Measurements from ENCODE around the gene PLXNA2.

The PLXNA2 gene

DNA sequence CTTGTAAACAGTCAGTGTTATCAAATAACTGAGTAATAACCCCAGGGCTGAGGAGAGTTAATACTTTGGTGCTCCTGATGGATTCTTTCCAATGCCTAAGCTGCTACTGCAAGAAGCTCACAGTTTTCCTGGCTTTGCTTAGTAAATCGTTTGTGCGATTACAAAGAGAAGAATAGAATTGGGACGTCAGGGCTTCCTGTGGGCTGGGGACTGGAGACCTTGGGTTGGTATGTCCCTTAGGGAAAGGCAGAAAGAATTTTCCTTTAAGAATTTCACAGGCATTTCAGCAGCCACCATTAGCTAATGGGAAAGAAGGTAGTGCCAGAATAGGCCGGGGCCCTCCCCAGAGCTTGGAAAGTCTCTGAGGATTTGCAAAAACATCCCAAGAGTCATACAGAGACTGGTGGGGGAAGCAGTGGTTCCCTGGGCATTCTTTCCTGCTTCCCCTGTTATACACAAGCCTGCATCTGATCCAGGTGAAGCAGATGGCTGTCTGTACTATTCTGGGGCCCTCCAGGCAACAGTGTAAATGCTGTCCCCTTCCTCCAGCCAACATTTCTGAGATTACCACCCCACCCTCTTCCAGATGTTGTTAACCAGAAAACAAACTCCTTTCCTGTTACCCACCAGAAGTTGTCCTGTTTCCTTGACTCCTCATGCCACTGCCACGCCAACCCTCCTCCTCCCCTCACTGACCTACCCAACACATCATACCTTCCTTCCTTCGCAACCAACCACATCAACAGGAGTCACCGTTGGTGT is 40.2 kb downstream of the PLXNA2 start:
- no peak for DNase-seq

DNA sequence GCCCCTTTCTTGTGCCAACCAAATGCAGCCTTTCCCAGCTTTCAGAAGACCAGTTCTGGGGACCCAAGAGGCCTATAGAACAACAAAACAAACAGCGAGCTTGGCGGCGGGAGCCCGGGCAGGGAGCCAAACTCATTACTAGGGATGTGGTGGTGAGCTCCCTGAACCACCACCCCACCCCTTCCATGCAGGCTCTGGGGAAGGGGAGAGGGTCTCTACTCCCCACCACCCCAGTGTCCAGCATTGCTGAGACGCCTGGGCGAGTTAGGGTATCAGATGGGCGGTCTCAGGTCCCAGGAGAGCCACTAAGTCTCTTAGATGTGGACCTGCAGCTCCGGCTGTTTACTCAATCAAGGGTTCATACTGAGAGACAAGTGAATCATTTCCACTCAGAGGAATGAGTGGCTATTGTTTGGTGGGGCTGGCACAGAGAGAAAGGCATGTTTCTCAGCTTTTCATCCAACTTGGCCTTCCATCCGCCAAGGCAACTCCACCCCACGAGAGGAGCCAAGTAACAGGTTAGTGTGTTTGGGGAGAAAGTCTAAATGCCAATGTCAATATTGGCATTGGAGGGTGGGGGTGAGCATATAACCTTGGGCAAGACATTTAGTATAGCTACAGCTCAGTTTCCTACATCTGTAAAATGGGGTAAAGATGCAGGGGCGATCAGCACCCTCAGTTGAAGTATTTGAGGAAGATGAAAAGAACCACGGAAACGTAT is 40.9 kb downstream of the PLXNA2 start:
- no peak for DNase-seq

DNA sequence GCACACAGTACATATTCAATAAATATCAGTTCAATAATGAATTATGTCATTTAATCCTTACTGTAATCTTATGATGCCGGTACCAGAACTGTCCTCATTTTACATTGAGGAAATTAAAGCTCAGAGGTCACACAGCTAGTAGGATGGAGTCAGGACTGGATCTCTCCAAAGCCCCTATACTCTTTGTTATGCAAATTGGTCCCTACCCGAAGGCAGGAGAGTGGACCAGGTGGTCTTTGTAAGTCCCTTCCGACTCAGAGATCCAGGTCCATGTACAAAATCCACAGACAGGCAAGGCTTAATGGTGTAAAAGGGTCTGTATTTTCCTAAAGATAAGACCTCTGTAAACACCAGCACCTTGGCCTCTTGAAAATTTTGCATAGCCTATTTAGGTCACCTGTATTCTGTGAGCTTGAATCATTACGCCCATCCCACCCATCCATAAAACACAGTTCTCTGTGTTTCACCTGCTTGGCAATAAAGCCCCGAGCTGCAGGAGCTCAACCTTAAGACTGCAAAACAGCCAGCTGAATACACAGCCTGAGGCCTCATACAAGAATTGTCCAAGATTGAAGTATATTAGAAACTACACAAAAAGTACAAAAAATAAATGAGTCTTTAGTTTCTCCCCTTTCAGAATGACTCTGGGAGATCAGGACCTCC is 41.7 kb downstream of the PLXNA2 start:
- DNase-seq: no peak

DNA sequence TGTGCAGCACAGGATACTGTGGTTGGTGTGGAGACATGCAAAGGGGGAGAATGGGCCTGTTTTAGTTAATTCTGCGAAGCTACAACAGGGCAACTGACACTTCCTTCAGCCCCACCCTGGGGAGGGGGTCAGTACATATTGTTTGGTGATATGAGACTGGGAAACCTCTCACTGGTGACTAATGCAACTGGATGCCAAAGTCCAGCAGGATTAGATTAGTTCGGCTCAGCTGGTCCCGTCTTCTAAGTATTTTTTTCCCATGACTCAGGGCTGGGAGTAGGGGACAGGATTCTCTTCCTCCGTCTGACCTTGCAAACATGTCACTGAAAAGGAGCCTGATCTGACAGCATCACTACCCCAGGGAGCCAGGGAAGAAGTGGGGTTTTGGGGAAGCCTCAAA is 43.0 kb downstream of the PLXNA2 start:
- peak; percentile 78 for DNase-seq

DNA sequence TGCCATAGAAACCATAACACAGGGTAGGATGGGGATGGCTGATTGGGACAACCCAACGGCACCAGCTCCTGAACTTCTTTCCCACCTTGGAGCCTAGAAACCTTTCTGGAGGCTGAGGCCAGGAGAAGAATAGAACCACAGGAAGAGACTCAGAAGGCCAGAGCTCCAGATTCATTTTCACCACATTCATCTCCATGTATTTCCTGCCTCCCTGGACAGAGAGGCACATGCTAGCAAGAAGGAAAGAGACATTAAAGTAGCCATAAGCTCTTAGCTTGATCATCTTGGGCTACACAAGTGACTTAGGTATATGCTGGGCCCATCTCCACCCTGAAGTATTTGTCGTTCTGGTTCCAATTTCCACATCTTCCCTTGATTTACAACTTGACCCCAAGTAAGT is 44.1 kb downstream of the PLXNA2 start:
- no peak for DNase-seq

DNA sequence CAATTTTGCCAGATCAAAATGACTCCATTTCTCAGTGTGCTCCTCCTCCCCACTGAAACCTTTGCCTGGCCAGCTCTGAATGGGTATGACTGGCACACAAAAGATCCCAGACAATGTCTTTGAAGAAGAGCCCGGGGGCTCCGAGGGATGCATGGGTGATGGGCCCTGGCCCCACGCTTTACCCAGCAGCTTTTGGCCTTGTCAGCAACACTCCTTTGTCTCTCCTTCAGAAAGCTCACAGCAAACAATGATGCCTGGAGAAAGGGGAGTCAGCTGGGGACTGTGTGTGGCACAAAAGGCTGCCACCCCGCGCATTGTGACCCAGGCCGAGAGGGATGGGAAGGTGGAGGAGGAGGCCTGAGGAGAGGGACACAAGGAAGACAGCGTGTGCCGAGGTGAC is 45.9 kb downstream of the PLXNA2 start:
- DNase-seq: no peak

DNA sequence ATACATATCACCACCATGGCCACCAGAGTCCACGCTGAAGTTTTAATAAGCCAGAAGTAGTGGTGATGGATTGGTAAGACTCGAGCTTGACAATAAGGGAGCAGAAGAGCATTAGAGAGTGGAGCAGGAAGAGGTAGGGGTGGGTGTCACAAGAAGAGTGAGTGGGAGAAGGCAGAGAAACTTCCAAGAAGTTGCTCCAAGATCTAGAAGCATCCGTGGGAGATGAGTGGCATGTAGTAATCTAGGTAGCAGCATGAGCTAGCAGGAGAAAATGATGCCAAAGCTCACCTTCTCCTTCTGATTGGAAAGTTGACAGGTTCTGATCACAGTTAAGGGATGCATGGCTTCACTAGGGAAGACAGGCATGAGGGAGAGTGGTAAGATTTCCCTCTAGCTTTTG is 49.2 kb downstream of the PLXNA2 start:
- no peak for DNase-seq

DNA sequence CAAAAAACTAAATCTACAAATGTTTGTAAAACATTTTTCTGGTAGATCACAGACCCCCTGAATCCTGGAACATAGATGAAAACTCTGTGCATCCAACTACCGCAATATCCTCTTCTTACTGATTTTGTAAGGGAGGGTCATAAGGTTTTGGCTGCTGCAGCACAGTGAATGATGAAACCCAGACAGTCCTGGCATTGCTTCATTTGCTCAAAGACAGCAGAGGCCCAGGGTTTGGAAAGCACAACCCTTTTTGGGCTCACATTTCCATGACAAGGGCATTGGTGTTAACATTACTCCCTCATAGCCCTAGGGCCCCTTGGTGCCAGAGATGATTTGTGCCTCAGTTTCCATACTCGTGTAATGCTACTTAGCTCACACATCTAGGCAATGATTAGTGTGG is 51.2 kb downstream of the PLXNA2 start:
- no peak for DNase-seq

DNA sequence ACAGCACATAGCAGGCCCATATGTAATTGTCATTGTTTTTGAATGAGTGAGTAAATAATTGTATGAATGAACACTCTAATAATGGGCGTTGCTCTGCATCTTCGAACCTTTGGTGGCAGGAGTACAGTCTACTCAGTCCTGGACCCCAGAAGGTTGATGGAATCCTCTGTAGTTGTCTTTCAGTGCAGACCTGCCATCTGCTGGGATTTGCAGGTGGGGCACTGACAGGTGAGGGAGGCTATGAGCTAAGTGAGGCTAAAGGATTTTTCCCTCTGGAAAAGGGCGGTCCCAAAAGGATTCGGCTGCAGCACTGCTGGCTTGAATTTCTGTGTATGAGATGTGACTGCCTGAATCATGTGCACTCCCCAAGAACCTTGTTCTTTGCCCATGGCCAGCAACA is 53.4 kb downstream of the PLXNA2 start:
- DNase-seq: no peak

DNA sequence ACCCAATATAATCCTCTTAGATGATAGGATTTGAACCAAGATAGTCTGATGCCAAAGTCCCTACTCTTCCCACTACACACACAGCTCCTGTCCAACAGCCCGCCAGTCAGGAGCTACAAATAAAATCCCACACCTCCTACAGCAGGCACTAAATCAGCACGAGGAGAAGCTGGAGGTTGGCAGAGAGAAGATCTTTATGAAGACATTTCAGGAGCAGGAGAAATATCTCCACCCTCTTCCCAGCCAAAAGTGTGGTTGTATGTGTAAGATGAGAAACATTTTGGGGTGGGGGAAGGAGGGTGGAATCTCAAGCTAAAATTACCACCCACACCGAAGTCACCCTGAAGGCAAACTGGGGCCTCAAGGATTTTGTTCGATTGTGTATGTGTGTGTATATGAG is 54.5 kb downstream of the PLXNA2 start:
- DNase-seq: no peak

DNA sequence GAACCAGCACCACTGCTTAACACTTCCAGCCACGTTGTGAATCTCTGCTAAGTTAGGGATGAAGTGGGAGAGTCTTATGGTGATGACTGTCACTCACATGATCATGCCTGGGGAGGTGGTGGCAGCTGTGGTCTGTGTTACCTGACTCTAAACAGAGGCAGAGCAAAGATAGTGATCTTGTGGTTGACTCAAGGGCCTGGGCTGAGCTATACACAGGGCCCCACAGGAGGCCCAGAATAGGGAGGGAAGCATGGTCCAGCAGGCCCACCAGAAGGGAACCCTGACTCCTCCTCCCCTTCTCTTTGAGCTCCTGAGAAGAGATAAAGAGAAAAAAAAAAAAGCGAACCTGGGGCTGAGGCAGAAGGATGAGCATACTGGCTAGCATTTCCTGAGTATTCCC is 55.0 kb downstream of the PLXNA2 start:
- no peak for DNase-seq

DNA sequence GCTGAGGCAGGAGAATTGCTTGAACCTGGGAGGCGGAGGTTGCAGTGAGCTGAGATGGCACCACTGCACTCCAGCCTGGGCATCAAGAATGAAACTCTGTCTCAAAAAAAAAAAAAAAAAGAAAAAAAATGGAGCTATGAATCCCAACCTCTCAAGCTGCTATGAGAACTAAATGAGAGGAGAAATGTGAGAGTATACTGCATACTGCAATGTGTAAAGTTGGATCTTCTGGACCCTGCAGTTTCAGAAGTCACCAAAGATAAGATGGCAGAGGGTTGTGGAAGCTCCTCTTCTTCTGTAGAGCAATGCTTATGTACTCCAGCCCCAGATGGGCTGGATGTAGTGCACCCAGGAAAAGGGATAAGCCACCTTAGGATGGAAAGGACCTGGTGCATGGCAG is 55.6 kb downstream of the PLXNA2 start:
- no peak for DNase-seq

DNA sequence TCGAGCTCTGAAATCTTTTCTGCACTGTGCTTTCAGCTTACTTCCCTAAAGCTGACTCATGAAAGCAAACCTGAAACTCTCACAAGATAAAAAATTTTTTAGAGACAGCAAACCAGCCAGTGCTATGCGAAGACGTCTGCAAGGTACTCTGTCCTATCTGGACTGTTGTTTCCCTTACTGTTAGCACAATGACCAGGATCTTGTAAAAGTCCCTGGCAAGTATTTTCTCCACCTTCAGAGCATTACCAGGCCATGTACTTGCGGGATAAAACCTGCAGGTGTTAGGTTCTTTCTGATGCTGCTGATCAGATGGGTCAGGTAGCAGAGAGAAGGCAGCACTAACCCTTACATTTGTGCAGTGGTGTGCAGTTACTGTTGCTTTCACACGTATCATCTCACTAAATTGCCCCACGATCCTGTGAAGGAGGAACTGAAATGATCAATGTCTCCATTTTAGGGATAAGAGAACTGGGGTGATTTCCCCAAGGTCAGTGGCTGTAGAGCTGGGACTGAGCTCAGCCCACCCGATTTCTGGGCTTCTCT is 56.6 kb downstream of the PLXNA2 start:
- no peak for DNase-seq

DNA sequence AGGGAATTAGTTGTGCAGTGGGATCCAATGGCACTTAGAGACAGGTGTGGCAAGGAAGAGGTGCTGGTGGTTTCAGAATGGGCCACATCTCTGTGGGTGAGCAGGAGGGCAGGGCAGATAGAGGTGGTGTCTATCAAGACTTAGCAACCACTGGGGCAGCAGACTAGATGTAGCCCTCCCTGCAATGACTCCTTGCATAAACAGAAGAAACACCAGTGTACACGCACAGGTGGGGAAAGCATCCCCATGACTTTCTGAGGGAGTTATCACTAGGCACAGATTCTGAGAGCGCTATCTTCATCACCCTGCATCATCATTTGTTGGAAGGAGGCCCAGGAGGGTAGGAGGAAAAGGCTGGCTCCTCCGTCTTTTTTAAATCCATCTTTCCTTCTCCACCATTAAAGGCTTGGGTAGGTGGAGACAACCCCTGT is 58.4 kb downstream of the PLXNA2 start:
- DNase-seq: no peak

DNA sequence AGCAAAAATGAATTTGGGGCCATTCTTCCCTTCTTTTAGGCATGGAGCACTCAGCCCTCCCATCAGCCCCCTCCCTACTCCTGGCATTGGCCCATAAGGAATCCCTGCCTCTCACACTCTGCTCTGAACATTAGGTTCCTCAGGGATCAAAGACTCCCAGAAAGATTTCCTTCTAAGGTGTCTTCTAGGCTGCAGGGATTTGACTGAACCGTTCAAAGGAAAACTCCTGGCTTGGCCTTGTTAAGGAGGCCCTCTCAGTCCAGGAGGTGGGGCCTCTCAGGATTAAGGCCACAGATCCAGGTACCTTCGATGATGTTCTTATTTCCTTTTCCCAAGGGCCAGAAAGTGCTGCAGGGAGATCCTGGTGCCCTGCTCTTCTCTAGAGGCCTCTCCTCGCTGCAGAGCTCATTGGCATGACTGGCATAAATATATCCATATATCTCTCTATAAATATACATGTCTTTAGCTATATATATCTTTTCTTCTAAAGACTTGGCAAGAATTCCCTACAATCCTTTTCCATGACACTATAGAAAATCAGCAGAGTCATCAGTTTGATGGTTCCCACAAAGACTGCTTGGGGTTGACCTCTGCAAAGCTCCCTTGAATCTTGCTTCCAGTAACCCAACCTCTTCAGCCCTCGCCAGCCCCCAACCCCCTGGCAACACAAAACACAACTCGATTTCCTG is 59.1 kb downstream of the PLXNA2 start:
- DNase-seq: peak; percentile 44

DNA sequence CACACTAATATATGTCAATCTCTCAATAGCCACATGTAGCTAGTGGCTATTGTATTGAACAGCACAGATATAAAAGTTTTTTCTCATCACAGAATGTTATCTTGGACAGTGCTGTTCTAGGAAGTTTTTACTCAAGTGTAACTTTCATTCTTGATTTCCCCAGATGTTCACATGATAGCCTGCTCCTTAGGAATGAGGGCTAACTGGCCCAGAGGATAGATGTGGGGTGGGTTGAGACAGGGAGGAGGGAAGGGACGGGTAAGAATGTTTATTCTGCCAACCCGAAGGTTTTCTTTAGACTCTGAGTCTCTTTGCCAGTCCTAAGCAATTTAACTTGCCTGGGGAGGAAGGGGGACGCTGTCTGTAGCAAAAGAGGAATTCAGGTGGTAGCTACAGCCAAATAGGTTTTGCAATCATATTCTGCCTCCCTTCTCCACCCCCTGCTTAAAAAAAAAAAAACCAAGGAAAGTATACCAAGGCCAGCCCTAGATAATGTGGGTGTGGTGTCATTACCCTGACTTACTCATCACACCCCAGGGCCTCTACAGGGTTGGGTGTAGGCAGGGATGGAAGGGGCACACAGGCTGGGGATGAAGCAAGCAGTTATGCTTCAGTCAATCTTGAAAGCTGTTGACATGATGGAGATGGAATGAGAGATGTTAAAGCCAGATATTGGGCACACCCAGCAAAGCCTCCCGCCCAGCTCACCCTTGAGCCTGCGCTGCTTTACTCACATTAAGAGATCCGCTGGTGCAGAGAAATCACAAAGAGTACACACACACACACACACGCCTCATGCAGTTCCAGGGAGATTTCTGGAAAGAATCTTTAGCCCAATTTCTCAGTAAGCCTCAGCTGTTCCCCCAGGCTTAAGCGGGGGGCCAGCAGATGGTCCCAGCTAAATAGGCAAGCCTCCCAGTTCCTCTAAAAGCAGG is 59.9 kb downstream of the PLXNA2 start:
- peak; percentile 45 for DNase-seq

DNA sequence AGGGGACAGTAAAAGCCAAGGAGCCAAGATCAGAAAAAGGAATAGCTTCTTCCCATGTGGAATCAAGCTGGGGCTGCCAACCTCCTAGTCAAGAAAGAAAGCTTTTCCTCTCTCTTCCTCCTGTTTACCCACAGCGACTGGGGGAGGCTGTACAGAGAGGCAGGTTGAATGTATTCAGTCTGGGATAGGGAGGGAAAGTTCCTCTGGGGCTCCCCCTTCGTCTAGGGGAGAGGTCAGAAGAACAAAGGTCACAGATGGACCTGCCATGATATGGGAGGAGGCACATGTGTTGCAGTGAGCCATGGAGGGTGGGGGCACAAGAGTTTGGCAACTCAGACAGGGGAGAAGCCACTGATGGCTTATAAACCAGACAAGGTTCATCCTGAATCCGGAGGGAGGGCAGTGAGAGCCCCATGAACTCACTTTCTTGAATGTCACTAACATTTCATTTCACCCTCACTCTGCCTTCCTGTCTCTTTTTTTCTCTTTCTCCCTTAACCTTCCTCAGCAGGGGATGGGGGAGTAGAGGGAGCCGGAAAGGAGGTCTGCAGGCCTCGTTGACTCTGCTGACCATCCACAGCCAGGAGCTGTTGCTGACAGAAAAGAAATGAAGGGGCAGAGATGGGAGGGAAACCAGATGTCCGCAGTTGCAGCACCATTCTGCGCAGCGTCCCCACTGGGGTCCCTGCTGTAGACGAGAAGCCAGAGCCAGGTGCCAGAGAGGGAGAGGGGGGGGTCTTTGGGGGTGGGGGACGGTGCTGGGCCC is 61.1 kb downstream of the PLXNA2 start:
- no peak for DNase-seq

DNA sequence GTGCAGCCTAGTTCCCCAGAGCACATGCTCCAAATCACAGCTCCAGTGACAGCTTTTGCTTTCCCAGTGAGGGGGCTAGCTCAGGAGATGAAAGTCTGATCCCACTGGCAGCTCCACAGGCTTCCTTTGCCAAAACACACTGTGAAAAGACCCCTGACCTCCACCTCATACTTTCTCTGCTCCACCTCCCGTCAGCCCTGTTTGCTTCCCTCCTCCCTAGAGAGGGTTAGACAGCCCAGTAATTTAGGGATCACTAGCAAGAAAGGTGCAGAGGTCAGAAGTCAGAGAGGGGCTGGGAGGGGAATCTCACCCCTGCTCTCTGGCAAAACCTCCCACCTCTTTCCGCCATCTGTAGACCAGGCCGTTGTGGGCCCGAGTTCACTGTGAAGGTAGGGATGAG is 62.8 kb downstream of the PLXNA2 start:
- DNase-seq: no peak

DNA sequence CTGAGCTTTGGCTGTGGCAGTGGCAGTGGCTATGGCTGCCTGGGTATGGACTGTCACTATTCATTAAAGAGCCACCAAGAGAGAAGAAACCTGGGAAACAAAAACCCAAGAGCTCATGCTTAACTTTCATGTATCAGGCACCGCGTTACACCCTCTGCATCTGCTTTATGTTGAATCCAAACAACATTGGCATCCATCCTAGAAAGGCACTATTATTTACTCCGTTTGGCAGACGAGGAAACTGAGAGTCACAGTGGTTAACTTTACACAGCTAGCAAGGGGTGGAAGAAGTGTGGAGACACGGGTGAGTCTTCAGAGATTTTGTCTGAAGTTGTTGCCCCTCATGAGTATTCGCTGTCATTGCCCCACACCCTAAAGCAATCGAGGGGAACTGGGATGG is 63.8 kb downstream of the PLXNA2 start:
- DNase-seq: no peak

DNA sequence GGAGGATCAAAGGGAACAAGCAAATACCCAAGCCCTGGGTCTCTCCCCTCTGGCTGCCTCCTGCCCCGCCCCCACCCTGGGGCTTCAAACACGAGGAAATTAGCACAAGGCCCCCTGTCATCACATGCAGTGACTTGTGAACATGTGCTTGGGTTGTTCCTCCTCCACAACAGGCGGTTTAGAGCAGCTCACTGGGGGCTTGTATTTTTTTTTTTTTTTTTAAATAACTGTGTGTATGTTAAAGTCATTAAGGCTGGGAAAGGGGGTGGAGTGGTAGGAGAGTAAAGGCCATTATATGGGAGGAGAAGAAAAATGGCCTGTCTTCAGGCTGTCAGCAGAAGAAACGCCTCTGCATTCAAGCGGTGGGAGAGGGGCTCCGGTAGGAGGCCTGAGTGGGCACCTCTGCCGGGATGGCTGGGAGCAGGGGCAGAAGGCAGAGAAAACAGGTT is 64.2 kb downstream of the PLXNA2 start:
- no peak for DNase-seq

DNA sequence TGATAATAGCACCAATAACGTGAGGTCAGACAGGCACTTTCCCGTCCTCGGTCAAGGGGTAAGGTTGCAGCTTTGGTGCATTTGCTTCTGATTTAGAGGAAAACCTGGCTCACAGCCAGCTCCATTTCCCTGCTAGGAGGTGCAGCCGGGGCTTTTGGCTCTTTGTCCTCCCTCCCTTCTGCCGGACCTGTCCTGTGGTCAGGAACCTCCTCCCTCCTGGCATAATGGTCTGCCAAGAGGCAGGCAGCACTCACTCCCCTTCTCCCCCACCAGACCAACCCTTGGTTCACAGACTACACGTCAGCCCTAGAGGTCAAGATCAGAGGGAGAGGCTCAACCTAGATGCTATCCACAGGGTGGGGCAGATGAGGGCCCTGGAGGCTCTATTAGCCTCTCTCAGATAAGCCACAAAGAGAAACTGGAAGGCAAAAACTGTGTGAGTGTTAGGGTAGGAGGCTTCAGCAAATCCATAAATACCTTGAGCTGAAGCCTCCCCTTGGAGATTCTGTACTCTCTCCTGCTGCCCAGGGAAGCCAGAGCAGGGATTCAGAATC is 64.8 kb downstream of the PLXNA2 start:
- no peak for DNase-seq
